ENCODE measurements around the gene PKIB.

- TF ChIP-seq CTCF (IDR thresholded peaks at IDR 0.05; ENCODE audit: low read length) (no peak), EZH2phosphoT487 (IDR thresholded peaks at IDR 0.05; ENCODE audit: low read length) (no peak)
These were observed 5.5 kb upstream of the PKIB start for GRCh38 chr6:122604676-122605075.
